Progenitor cell of endocrine pancreas (in vitro differentiated cells): ENCODE data around the gene NOP9. TPM values are rescaled to one million over a fixed set of nuclear protein-coding genes. Genes with fewer than 3 reads are reported as not detected.

Experiments used
- DNase-seq: peaks from one replicate; pipeline ENCODE4 v3.0.0; 2021; ENCODE audit warnings: low spot score; ENCODE audit not compliant: unreplicated experiment
- H3K27ac Mint-ChIP-seq: 2 replicates; pipeline ENCODE4 v1.8.0; 2021; ENCODE audit warnings: mild to moderate bottlenecking, moderate library complexity, mixed read lengths
- H3K27me3 Mint-ChIP-seq: 2 replicates; pipeline ENCODE4 v1.8.0; 2021; ENCODE audit warnings: mixed read lengths
- H3K36me3 Mint-ChIP-seq: 2 replicates; pipeline ENCODE4 v1.8.0; 2022; ENCODE audit warnings: mixed read lengths; ENCODE audit not compliant: insufficient read depth
- H3K4me1 Mint-ChIP-seq: 2 replicates; pipeline ENCODE4 v1.8.0; 2021; ENCODE audit warnings: low read depth, mixed read lengths
- H3K4me3 Mint-ChIP-seq: 2 replicates; pipeline ENCODE4 v1.8.0; 2021; ENCODE audit warnings: low read depth, mild to moderate bottlenecking, moderate library complexity, mixed read lengths
- H3K9me3 Mint-ChIP-seq: 2 replicates; pipeline ENCODE4 v1.8.0; 2021; ENCODE audit warnings: low read depth, mixed read lengths
- total RNA-seq: library from RNA; stranded (reverse); gene quantifications from 2 replicates; pipeline ENCODE4 v1.2.1, GENCODE V29; 2021
- TF ChIP-seq, protein P1 (sequence below): fragments of 200-600 bp; sonication (generic); IDR thresholded peaks from one replicate; pipeline ENCODE4 v1.5.0; 2021; ENCODE audit warnings: antibody characterized with exemption, mild to moderate bottlenecking; ENCODE audit not compliant: unreplicated experiment

The NOP9 gene
- total RNA-seq, 1 donor from 2014 or later, result 32.6 TPM

- H3K27ac Mint-ChIP-seq, result no peak overlapping the region
- H3K4me3 Mint-ChIP-seq, result no peak overlapping the region
- H3K27me3 Mint-ChIP-seq, result no peaks in the 10 kb centered on the region
- H3K9me3 Mint-ChIP-seq, result no peaks in the 10 kb centered on the region
- H3K36me3 Mint-ChIP-seq, result peaks cover 5% of the 10 kb centered on the region
- peaks cover 10% of the 10 kb centered on the region for H3K4me1 Mint-ChIP-seq
- no peak for DNase-seq
- TF ChIP-seq, protein P1, sequence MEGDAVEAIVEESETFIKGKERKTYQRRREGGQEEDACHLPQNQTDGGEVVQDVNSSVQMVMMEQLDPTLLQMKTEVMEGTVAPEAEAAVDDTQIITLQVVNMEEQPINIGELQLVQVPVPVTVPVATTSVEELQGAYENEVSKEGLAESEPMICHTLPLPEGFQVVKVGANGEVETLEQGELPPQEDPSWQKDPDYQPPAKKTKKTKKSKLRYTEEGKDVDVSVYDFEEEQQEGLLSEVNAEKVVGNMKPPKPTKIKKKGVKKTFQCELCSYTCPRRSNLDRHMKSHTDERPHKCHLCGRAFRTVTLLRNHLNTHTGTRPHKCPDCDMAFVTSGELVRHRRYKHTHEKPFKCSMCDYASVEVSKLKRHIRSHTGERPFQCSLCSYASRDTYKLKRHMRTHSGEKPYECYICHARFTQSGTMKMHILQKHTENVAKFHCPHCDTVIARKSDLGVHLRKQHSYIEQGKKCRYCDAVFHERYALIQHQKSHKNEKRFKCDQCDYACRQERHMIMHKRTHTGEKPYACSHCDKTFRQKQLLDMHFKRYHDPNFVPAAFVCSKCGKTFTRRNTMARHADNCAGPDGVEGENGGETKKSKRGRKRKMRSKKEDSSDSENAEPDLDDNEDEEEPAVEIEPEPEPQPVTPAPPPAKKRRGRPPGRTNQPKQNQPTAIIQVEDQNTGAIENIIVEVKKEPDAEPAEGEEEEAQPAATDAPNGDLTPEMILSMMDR, result no peak
These were observed 32.1 kb upstream of the NOP9 start for GRCh38 chr14:24267516-24267915.

DNA sequence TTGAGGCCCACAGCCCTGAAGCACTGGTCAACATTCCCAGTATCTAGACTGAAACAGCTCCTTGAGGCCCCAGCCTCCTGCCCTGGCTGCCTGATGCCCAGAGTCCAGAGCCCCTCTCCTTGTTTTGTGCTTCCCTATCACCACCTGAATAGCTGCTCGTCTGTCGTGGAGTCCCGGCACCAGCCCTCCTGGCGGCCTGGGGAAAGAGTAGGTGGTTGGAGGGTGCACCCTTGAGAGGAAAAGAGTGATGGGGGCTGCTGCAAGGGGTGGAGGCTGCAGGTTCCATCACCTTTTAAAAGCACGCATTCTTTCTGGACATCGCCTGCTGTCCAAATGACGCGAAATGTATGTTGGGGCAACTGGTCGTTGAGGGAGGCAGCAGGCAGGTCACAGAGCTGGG, 31.4 kb upstream of the NOP9 start:
- H3K27me3 Mint-ChIP-seq, result no peaks in the 10 kb centered on the region
- H3K27ac Mint-ChIP-seq, result no peak overlapping the region
- no peak for DNase-seq
- peaks cover 5% of the 10 kb centered on the region for H3K36me3 Mint-ChIP-seq
- H3K4me1 Mint-ChIP-seq, result peaks cover 10% of the 10 kb centered on the region
- H3K9me3 Mint-ChIP-seq, result no peaks in the 10 kb centered on the region
- no peak overlapping the region for H3K4me3 Mint-ChIP-seq
- TF ChIP-seq, protein P1, result no peak

DNA sequence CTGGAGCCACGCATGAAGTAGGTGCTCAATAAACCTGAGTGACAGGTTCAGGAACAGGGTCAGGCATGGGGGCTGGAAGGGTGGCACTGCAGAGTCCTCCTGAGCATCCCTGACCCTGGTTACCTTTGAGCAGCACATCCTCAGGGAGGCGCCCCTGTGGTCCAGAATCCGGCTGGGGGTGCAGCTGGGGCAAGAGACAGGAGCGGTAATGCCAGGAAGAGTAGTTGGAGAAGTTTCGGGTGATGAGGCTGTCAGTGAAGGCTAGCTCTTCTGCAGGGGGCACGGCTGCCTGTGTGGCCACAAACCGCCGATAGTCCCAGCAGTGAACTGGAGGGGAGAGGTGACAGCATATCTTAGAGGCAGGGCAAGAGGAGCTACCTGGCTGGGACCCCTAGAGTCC, 30.3 kb upstream of the NOP9 start:
- H3K27ac Mint-ChIP-seq, result no peak overlapping the region

DNA sequence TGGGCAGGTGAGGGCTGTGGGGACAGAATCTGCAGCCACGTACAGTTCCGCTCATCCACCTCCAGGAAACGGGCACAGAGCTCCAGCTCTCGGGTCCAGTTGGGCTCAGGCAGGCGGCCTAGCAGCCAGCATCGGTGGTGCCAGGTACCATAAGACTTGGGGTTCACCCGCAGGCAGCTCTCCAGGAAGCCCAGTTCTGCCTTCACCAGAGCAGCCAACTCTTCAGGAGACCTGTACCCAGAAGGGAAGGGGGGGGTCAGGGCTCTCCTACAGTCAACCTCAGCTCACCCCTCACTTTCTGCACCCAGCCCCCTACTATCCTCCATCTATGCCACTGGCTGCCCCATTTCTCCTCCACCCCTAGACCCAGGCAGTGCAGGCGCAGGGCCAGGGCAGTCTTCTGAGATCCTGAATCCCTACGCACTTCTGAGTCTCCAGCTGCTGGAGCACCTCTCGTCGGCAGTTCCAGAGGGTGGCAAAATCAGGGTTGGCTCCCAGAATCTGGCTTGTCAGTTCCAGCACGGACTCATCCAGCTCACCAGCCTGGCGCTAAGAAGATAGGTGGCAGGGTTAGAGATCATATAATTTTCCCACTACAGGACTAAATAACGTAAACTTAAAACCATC, 29.6 kb upstream of the NOP9 start:
- Mint-ChIP-seq H3K4me1 (peaks cover 12% of the 10 kb centered on the region), H3K4me3 (peak overlapping the region; percentile 85), H3K27ac (no peak overlapping the region), H3K9me3 (no peaks in the 10 kb centered on the region), H3K36me3 (peaks cover 5% of the 10 kb centered on the region), H3K27me3 (no peaks in the 10 kb centered on the region)
- DNase-seq, result no peak
- TF ChIP-seq, protein P1, result no peak

More for the DNA sequence above, 30.3 kb upstream of the NOP9 start:
- no peak overlapping the region for H3K4me3 Mint-ChIP-seq
- H3K4me1 Mint-ChIP-seq, result peaks cover 12% of the 10 kb centered on the region
- H3K9me3 Mint-ChIP-seq, result no peaks in the 10 kb centered on the region
- TF ChIP-seq, protein P1, result no peak
- H3K27me3 Mint-ChIP-seq, result no peaks in the 10 kb centered on the region
- H3K36me3 Mint-ChIP-seq, result peaks cover 5% of the 10 kb centered on the region
- no peak for DNase-seq

DNA sequence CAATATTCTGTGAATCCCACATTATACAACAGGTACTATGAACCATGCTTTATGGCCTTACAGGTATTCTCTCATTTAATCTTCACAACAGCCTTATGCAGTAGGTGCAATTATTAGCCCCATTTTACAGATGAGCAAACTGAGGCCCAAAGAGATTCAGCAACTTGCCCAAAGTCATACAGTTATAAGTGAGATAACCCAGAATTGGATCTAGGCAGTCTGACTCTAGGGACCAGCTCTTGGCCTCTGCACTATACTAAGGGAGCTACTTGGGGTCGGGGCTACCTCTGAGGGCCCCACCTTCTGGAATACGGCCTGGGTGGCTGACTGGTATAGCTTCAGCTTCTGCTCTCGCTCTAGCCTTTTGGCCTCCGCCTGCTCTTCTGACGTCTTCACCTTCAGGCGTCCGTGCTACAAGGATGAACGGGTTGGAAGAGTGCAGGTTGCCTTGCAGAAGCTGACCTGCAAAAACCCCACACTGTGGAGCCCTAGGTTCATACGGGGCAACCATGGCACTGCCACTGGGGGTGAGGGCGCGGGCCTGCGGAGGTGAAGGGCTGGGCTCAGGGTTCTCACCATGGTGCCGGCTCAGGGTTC, 29.0 kb upstream of the NOP9 start:
- peaks cover 12% of the 10 kb centered on the region for H3K4me1 Mint-ChIP-seq
- DNase-seq, result no peak
- peak overlapping the region; percentile 85 for H3K4me3 Mint-ChIP-seq
- H3K27me3 Mint-ChIP-seq, result no peaks in the 10 kb centered on the region
- no peaks in the 10 kb centered on the region for H3K9me3 Mint-ChIP-seq
- H3K36me3 Mint-ChIP-seq, result peaks cover 5% of the 10 kb centered on the region
- H3K27ac Mint-ChIP-seq, result peak overlapping the region; percentile 96
- TF ChIP-seq, protein P1, result no peak
